ENCODE data around the gene ODAD2.
"Not testable (repeated sequence)": the region's sequence is repeated elsewhere in the genome, so short reads cannot be mapped to it uniquely, and the experiment has no call there.

ODAD2 gene

DNA sequence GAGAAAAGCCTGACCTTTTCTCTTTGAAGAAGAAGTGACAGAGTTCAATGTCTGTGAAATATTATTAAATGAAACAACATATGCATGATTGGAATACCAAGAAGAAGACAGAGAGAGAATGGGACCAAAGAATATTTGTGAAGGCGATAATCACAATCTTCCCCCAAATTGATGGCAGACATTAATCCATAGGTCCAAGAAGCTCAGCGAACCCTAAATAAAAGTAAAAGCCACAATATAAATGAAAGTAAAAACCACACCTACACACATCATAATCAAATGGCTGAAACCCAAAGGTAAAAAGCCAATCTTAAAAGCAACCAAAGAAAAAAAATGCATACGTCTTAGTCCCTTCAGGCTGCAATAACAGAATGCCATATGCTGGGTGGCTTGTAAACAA, 84.0 kb downstream of the ODAD2 start:
- TF ChIP-seq, protein P1, sequence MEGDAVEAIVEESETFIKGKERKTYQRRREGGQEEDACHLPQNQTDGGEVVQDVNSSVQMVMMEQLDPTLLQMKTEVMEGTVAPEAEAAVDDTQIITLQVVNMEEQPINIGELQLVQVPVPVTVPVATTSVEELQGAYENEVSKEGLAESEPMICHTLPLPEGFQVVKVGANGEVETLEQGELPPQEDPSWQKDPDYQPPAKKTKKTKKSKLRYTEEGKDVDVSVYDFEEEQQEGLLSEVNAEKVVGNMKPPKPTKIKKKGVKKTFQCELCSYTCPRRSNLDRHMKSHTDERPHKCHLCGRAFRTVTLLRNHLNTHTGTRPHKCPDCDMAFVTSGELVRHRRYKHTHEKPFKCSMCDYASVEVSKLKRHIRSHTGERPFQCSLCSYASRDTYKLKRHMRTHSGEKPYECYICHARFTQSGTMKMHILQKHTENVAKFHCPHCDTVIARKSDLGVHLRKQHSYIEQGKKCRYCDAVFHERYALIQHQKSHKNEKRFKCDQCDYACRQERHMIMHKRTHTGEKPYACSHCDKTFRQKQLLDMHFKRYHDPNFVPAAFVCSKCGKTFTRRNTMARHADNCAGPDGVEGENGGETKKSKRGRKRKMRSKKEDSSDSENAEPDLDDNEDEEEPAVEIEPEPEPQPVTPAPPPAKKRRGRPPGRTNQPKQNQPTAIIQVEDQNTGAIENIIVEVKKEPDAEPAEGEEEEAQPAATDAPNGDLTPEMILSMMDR (IDR thresholded peaks at IDR 0.05) = no peak
- Histone ChIP-seq H3K4me3 (no peak overlapping the region), H3K27ac (no peak overlapping the region)
- DNase-seq (ENCODE audit: low spot score) = no peak

DNA sequence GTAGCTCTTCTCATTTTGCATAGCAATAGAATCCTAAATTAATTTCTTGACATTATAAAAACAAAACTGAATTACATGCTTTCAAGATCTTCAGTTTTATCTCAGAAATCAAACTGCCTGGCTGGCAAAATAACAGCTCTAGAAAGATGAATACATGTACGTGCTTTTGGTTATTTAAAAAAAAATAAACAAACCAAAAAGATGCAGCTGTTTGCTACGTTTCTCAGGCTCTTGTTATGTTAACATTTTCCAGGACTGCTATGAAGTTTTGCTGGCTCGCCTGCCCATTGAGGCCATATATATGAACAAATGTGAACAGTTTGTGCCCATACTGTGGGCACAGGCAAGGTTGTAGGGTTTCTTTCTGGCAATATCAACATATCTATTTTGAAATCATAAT, 86.6 kb downstream of the ODAD2 start:
- DNase-seq (ENCODE audit: low spot score) = no peak
- TF ChIP-seq, protein P1 (IDR thresholded peaks at IDR 0.05) = no peak
- Histone ChIP-seq H3K4me3 (no peak overlapping the region), H3K27ac (no peak overlapping the region)

DNA sequence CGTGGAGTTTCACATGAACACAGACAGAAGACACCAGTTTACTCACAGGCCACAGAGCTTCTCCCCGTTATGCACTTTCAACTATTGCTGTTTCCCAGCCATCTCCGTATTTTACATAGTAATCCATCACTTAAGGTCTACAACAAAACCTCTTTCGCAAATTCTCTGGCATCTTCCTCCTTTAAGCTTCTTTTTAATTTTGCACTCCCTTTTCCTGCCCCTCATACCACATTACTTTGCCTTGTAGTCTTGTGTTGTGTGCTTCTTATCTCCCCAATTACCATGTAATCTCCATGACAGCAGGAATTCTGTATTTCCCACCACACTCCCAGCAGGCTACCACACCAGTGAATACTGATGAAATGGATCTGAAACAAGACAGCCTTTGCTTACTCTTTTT, 87.3 kb downstream of the ODAD2 start:
- TF ChIP-seq, protein P1 (IDR thresholded peaks at IDR 0.05) = no peak
- Histone ChIP-seq H3K4me3 (no peak overlapping the region), H3K27ac (no peak overlapping the region)
- DNase-seq (ENCODE audit: low spot score) = no peak

DNA sequence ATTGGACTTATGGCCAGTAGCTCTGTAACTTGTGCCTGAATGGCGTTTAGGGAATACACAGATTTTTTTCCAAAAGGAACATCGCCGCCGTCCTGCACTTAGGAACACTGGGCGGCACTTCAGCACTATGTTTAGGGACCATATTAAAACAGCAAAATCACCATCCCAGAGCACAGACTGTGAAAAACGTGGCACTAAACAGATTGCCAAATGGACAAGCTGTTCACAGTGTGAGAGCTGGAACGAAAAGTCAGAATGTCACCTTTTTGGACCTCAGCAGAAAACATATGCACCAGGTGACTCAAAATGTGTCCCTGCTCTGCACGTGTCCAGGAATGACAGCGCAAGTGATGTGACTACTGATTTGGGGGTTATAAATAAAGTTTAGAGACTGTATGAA, 87.9 kb downstream of the ODAD2 start:
- DNase-seq (ENCODE audit: low spot score) = no peak
- TF ChIP-seq, protein P1 (IDR thresholded peaks at IDR 0.05) = no peak
- H3K4me3 ChIP-seq = no peak overlapping the region
- no peak overlapping the region for H3K27ac ChIP-seq

DNA sequence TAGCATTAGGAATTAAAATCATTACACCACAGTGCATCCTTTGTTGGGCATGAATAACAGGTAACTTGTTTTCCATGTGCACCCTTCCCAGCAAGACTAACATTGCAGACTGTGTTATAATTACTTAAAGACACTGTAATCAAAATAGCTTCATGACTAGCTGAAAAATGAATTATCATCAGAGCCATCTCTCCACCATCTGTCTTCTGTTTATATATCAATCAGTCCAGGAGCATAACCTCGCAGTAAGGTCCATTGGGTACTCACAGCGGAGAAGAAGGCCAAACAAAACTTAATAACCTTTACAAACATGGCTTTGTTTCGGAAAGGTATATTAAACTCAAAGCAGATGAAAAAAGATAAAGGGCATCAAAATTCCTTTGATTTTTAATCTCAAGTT, 90.6 kb downstream of the ODAD2 start:
- DNase-seq (ENCODE audit: low spot score) = no peak
- Histone ChIP-seq H3K4me3 (no peak overlapping the region), H3K27ac (no peak overlapping the region)
- TF ChIP-seq, protein P1 (IDR thresholded peaks at IDR 0.05) = no peak

DNA sequence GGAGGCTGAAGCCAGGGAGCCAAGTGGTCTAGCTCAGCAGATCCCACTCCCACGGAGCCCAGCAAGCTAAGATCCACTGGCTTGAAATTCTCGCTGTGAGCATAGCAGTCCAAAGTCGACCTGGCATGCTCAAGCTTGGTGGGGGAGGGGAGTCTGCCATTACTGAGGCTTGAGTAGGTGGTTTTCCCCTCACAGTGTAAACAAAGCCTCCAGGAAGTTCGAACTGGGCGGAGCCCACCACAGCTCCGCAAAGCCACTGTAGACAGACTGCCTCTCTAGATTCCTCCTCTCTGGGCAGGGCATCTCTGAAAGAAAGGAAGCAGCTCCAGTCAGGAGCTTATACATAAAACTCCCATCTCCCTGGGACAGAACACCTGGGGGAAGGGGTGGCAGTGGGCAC, 99.4 kb downstream of the ODAD2 start:
- DNase-seq (ENCODE audit: low spot score); H3K27ac ChIP-seq: not testable (repeated sequence)

DNA sequence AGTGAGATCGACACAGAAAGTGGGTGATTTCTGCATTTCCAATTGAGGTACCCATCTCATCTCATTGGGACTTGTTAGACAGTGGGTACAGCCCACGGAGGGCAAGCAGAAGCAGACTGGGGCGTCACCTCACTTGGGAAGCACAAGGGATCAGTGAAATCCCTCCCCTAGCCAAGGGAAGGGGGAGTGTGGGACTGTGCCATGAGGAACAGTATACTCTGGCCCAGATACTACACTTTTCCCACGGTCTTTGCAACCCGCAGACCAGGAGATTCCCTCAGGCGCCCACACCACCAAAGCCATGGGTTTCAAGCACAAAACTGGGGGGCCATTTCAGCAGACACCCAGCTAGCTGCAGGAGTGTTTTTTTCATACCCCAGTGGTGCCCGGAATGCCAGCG, 99.8 kb downstream of the ODAD2 start:
- Histone ChIP-seq H3K27ac (no peak overlapping the region), H3K4me3 (no peak overlapping the region)
- TF ChIP-seq, protein P1 (IDR thresholded peaks at IDR 0.05) = no peak
- no peak for DNase-seq (ENCODE audit: low spot score)

More for the DNA sequence above, 99.4 kb downstream of the ODAD2 start:
- H3K4me3 ChIP-seq = not testable (repeated sequence)

Measured in coronary artery (tissue), 2 donors.